GM23338 (cell line): ENCODE measurements around the gene ACAP1. TPM values are rescaled to one million over a fixed set of nuclear protein-coding genes. Genes with fewer than 3 reads are reported as not detected.

Source experiments
- ATAC-seq: fragments of 200-7000 bp; cut with Tn5 transposase; 3 replicates; pipeline ENCODE4 v1.9.1; 2020
- DNase-seq: peaks from one replicate; pipeline ENCODE4 v3.0.0-alpha.2; 2015; ENCODE audit warnings: low spot score
- H2AFZ ChIP-seq: fragments of 200-600 bp; sonication (generic); 2 replicates; pipeline ENCODE4 v1.8.0; 2016; ENCODE audit warnings: antibody characterized with exemption, mild to moderate bottlenecking, moderate library complexity
- H3F3A ChIP-seq: fragments of 200-600 bp; sonication (generic); replicated peaks from 2 replicates; pipeline ENCODE4 v1.8.0; 2017; ENCODE audit warnings: antibody characterized with exemption, mixed run types, low read depth
- H3K27ac ChIP-seq: fragments of 200-600 bp; sonication (generic); 2 replicates; pipeline ENCODE4 v1.6.1; 2016; ENCODE audit warnings: low read depth
- H3K27me3 ChIP-seq: fragments of 200-600 bp; sonication (generic); 2 replicates; pipeline ENCODE4 v1.8.0; 2016; ENCODE audit warnings: mild to moderate bottlenecking, mixed run types, moderate library complexity; ENCODE audit not compliant: insufficient read depth
- H3K36me3 ChIP-seq: fragments of 200-600 bp; sonication (generic); 2 replicates; pipeline ENCODE4 v1.8.0; 2016; ENCODE audit warnings: mild to moderate bottlenecking; ENCODE audit not compliant: insufficient read depth
- H3K4me1 ChIP-seq: fragments of 200-600 bp; sonication (generic); 2 replicates; pipeline ENCODE4 v1.8.0; 2016; ENCODE audit warnings: mild to moderate bottlenecking, moderate library complexity; ENCODE audit not compliant: insufficient read depth
- H3K4me2 ChIP-seq: fragments of 200-600 bp; sonication (generic); 2 replicates; pipeline ENCODE4 v1.7.1; 2017; ENCODE audit warnings: mixed run types
- H3K4me3 ChIP-seq: fragments of 200-600 bp; sonication (generic); 2 replicates; pipeline ENCODE4 v1.6.1; 2016; ENCODE audit warnings: mixed run types
- H3K79me2 ChIP-seq: fragments of 200-600 bp; sonication (generic); replicated peaks from 2 replicates; pipeline ENCODE4 v1.8.0; 2017; ENCODE audit warnings: mild to moderate bottlenecking; ENCODE audit not compliant: insufficient read depth
- H3K9me2 ChIP-seq: fragments of 200-600 bp; sonication (generic); 2 replicates; pipeline ENCODE4 v1.8.0; 2017; ENCODE audit not compliant: insufficient read depth
- H4K20me1 ChIP-seq: fragments of 200-600 bp; sonication (generic); replicated peaks from 2 replicates; pipeline ENCODE4 v1.8.0; 2017; ENCODE audit warnings: mild to moderate bottlenecking; ENCODE audit not compliant: insufficient read depth
- H3K27ac Mint-ChIP-seq: 2 replicates; pipeline ENCODE4 v1.8.0; 2020; ENCODE audit warnings: inconsistent platforms, mild to moderate bottlenecking, moderate library complexity, mixed read lengths
- H3K27me3 Mint-ChIP-seq: 3 replicates; pipeline ENCODE4 v1.8.0; 2022; ENCODE audit warnings: low read depth, mild to moderate bottlenecking, moderate library complexity, mixed read lengths, inconsistent platforms; ENCODE audit not compliant: insufficient read depth, poor library complexity
- H3K36me3 Mint-ChIP-seq: 3 replicates; pipeline ENCODE4 v1.8.0; 2021; ENCODE audit warnings: low read depth, mild to moderate bottlenecking, inconsistent platforms, moderate library complexity, mixed read lengths
- H3K4me1 Mint-ChIP-seq: 3 replicates; pipeline ENCODE4 v1.8.0; 2020; ENCODE audit warnings: mild to moderate bottlenecking, inconsistent platforms, mixed read lengths
- H3K4me3 Mint-ChIP-seq: 3 replicates; pipeline ENCODE4 v1.8.0; 2021; ENCODE audit warnings: moderate library complexity, mild to moderate bottlenecking, inconsistent platforms, mixed read lengths
- H3K9me3 Mint-ChIP-seq: 3 replicates; pipeline ENCODE4 v1.8.0; 2020; ENCODE audit warnings: moderate library complexity, mild to moderate bottlenecking, inconsistent platforms, mixed read lengths
- CREB1 ChIP-seq: fragments of 250-450 bp; sonication (Bioruptor Pico); IDR thresholded peaks from 2 replicates; pipeline ENCODE4 v1.5.0; 2020; ENCODE audit warnings: low read depth, mild to moderate bottlenecking, moderate library complexity
- CTCF ChIP-seq, 2 experiments: fragments of 200-600 bp in 1 of 2; sonication (generic) in 1 of 2; conservative IDR thresholded peaks; 2 replicates each; pipeline versions ENCODE4 v1.5.1 to v1.6.1; 2016 to 2017; ENCODE audit warnings: antibody characterized with exemption in 2 of 2, low read depth in 2 of 2, mild to moderate bottlenecking in 2 of 2, moderate library complexity in 1 of 2
- ETS1 ChIP-seq: IDR thresholded peaks from 2 replicates; pipeline ENCODE4 v1.6.1; 2016; ENCODE audit warnings: antibody characterized with exemption
- EZH2 ChIP-seq: fragments of 200-600 bp; sonication (generic); IDR thresholded peaks from one replicate; pipeline ENCODE4 v1.8.0; 2017; ENCODE audit warnings: antibody characterized with exemption, mild to moderate bottlenecking, low read depth; ENCODE audit not compliant: unreplicated experiment
- EZH2phosphoT487 ChIP-seq: fragments of 200-600 bp; sonication (generic); IDR thresholded peaks from one replicate; pipeline ENCODE4 v1.8.1; 2018; ENCODE audit warnings: antibody characterized with exemption; ENCODE audit not compliant: unreplicated experiment
- JUNB ChIP-seq: IDR thresholded peaks from one replicate; pipeline ENCODE4 v1.6.1; 2016; ENCODE audit warnings: antibody characterized with exemption; ENCODE audit not compliant: unreplicated experiment
- NANOG ChIP-seq: IDR thresholded peaks from 2 replicates; pipeline ENCODE4 v1.6.1; 2016; ENCODE audit warnings: antibody characterized with exemption, borderline replicate concordance
- POLR2AphosphoS5 ChIP-seq: IDR thresholded peaks from 2 replicates; pipeline ENCODE4 v1.6.1; 2016; ENCODE audit warnings: antibody characterized with exemption, low read depth
- STAT1 ChIP-seq: IDR thresholded peaks from one replicate; pipeline ENCODE4 v1.6.1; 2016; ENCODE audit warnings: antibody characterized with exemption; ENCODE audit not compliant: unreplicated experiment
- ZNF114 ChIP-seq: fragments of 250-450 bp; sonication (Bioruptor Pico); IDR thresholded peaks from 2 replicates; pipeline ENCODE4 v1.5.0; 2020; ENCODE audit warnings: mild to moderate bottlenecking, moderate library complexity
- ZNF331 ChIP-seq: fragments of 250-450 bp; sonication (Bioruptor Pico); IDR thresholded peaks from 2 replicates; pipeline ENCODE4 v1.5.0; 2020; ENCODE audit warnings: low read depth, mild to moderate bottlenecking, moderate library complexity
- polyA plus RNA-seq: library from polyadenylated mRNA; unstranded; fragments of >200 nt; fragmentation: Nextera tagmentation; extraction: Ambion mirVana; gene quantifications from 2 replicates; pipeline ENCODE4 v1.2.1, GENCODE V29; 2016
- total RNA-seq: library from RNA; depleted of rRNA; stranded (reverse); fragments of >200 nt; shearing (Covaris generic); gene quantifications from 2 replicates; pipeline ENCODE4 v1.2.3, GENCODE V29; 2014
- TF ChIP-seq, protein P1 (sequence below): IDR thresholded peaks from one replicate; pipeline ENCODE4 v1.6.1; 2018; ENCODE audit warnings: antibody characterized with exemption; ENCODE audit not compliant: unreplicated experiment

Gene ACAP1
- total and polyA plus RNA-seq, 2 experiments from 2014 or later: 30.7 to 40.1 TPM

DNA sequence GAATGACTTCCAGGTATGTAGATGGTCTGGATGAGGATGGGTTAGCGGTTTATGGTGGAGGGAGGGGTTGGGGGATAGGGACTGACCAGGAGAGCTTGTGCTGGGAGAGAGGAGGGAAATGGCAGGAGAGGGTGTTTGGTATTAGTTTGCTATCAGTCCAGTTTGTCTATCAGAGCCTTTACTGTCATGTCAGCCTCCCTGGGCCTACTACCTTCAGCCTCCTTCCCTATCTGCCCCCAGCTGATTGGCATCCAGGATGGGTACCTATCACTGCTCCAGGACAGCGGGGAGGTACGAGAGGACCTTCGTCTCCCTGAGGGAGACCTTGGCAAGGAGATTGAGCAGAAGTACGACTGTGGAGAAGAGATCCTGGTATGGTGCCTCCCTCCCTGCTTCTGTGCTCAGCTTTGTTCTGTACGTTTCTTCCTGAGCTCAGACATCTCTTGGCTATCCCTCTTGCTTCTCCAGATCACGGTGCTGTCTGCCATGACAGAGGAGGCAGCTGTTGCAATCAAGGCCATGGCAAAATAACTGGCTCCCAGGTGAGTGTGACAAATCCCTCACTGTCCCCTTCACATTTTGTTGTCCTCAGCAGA lies 25.1 kb upstream of the ACAP1 start:
- DNase-seq (no peak), ATAC-seq (no peak)
- peaks cover 75% of the 10 kb centered on the region for H3F3A ChIP-seq
- Mint-ChIP-seq H3K36me3 (peaks cover 70% of the 10 kb centered on the region), H3K27me3 (peaks cover 50% of the 10 kb centered on the region), H3K9me3 (peaks cover 7% of the 10 kb centered on the region; the same call in 2 of the 3 replicates), H3K4me3 (peak overlapping the region; percentile 98), H3K4me1 (peaks cover 53% of the 10 kb centered on the region), H3K27ac (no peak overlapping the region)
- H3K4me2 ChIP-seq: no peak overlapping the region
- no peaks in the 10 kb centered on the region for H3K9me2 ChIP-seq
- H3K27ac ChIP-seq: no peak overlapping the region; the same call in 1 of the 2 replicates
- H3K79me2 ChIP-seq: peaks cover 43% of the 10 kb centered on the region
- H3K27me3 ChIP-seq: no peaks in the 10 kb centered on the region
- TF ChIP-seq POLR2AphosphoS5: no peak
- TF ChIP-seq EZH2: no peak
- no peak for TF ChIP-seq CREB1 (CRISPR knock-in tag)
- peaks cover 45% of the 10 kb centered on the region for H4K20me1 ChIP-seq
- no peak overlapping the region for H3K4me3 ChIP-seq
- no peak overlapping the region for H2AFZ ChIP-seq
- peaks cover 37% of the 10 kb centered on the region for H3K36me3 ChIP-seq
- peaks cover 27% of the 10 kb centered on the region; the same call in 1 of the 2 replicates for H3K4me1 ChIP-seq

GRCh38 chr17:7312432-7313087 lies 23.8 kb upstream of the ACAP1 start:
- Histone ChIP-seq H3K27me3 (no peaks in the 10 kb centered on the region), H3K79me2 (peaks cover 43% of the 10 kb centered on the region), H3K27ac (peak overlapping the region; percentile 84), H3K9me2 (no peaks in the 10 kb centered on the region), H3K36me3 (peaks cover 37% of the 10 kb centered on the region), H3F3A (peaks cover 75% of the 10 kb centered on the region), H4K20me1 (peaks cover 45% of the 10 kb centered on the region), H3K4me2 (no peak overlapping the region), H3K4me3 (no peak overlapping the region), H3K4me1 (peaks cover 27% of the 10 kb centered on the region; the same call in 1 of the 2 replicates), H2AFZ (no peak overlapping the region)
- DNase-seq (no peak), ATAC-seq (no peak)
- Mint-ChIP-seq H3K4me3 (peak overlapping the region; percentile 87; the same call in 2 of the 3 replicates), H3K27me3 (peaks cover 40% of the 10 kb centered on the region), H3K4me1 (peaks cover 56% of the 10 kb centered on the region), H3K9me3 (peaks cover 7% of the 10 kb centered on the region; the same call in 1 of the 3 replicates), H3K27ac (peak overlapping the region; percentile 79), H3K36me3 (peaks cover 82% of the 10 kb centered on the region)
- TF ChIP-seq ZNF114 (CRISPR knock-in tag) (no peak), CREB1 (CRISPR knock-in tag) (no peak), ETS1 (no peak), NANOG (no peak), EZH2 (no peak), STAT1 (no peak), EZH2phosphoT487 (no peak), JUNB (no peak), POLR2AphosphoS5 (no peak), CTCF (conservative IDR thresholded peaks at IDR 0.05; ENCODE audit: low read depth in 2 of 2) (no peak), ZNF331 (CRISPR knock-in tag) (no peak)
- TF ChIP-seq, protein P1, sequence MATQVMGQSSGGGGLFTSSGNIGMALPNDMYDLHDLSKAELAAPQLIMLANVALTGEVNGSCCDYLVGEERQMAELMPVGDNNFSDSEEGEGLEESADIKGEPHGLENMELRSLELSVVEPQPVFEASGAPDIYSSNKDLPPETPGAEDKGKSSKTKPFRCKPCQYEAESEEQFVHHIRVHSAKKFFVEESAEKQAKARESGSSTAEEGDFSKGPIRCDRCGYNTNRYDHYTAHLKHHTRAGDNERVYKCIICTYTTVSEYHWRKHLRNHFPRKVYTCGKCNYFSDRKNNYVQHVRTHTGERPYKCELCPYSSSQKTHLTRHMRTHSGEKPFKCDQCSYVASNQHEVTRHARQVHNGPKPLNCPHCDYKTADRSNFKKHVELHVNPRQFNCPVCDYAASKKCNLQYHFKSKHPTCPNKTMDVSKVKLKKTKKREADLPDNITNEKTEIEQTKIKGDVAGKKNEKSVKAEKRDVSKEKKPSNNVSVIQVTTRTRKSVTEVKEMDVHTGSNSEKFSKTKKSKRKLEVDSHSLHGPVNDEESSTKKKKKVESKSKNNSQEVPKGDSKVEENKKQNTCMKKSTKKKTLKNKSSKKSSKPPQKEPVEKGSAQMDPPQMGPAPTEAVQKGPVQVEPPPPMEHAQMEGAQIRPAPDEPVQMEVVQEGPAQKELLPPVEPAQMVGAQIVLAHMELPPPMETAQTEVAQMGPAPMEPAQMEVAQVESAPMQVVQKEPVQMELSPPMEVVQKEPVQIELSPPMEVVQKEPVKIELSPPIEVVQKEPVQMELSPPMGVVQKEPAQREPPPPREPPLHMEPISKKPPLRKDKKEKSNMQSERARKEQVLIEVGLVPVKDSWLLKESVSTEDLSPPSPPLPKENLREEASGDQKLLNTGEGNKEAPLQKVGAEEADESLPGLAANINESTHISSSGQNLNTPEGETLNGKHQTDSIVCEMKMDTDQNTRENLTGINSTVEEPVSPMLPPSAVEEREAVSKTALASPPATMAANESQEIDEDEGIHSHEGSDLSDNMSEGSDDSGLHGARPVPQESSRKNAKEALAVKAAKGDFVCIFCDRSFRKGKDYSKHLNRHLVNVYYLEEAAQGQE: no peak
